ENCODE data around the gene BRI3.
A peak's percentile ranks its signal among the peaks of the same experiment; 100 is the strongest.

Gene BRI3

GRCh38 chr7:98276241-98276761 is 5.2 kb upstream of the BRI3 start:
- Mint-ChIP-seq H3K4me3 (no peak overlapping the region), H3K9me3 (no peaks in the 10 kb centered on the region), H3K27me3 (no peaks in the 10 kb centered on the region), H3K4me1 (ENCODE audit: low read depth) (peaks cover 6% of the 10 kb centered on the region), H3K27ac (no peak overlapping the region), H3K36me3 (ENCODE audit: low read depth) (peaks cover 2% of the 10 kb centered on the region)
- no peak for DNase-seq

- peaks cover 17% of the 10 kb centered on the region for H3K4me1 Mint-ChIP-seq (ENCODE audit: low read depth)
- no peak for DNase-seq
- no peak overlapping the region for H3K27ac Mint-ChIP-seq
- H3K9me3 Mint-ChIP-seq: no peaks in the 10 kb centered on the region
- peaks cover 9% of the 10 kb centered on the region for H3K36me3 Mint-ChIP-seq (ENCODE audit: low read depth)
- no peak overlapping the region for H3K4me3 Mint-ChIP-seq
- H3K27me3 Mint-ChIP-seq: no peaks in the 10 kb centered on the region
Observed at GRCh38 chr7:98278408-98278807, 3.1 kb upstream of the BRI3 start.

GRCh38 chr7:98278936-98279335 is 2.5 kb upstream of the BRI3 start:
- H3K27me3 Mint-ChIP-seq: no peaks in the 10 kb centered on the region
- H3K4me3 Mint-ChIP-seq: no peak overlapping the region
- no peak overlapping the region for H3K27ac Mint-ChIP-seq
- H3K9me3 Mint-ChIP-seq: no peaks in the 10 kb centered on the region
- DNase-seq: no peak
- H3K36me3 Mint-ChIP-seq (ENCODE audit: low read depth): peaks cover 14% of the 10 kb centered on the region
- peaks cover 22% of the 10 kb centered on the region for H3K4me1 Mint-ChIP-seq (ENCODE audit: low read depth)

GRCh38 chr7:98280296-98280695 is 1.2 kb upstream of the BRI3 start:
- Mint-ChIP-seq H3K27ac (peak overlapping the region; percentile 71), H3K4me3 (peak overlapping the region; percentile 79), H3K4me1 (ENCODE audit: low read depth) (peaks cover 35% of the 10 kb centered on the region), H3K36me3 (ENCODE audit: low read depth) (peaks cover 26% of the 10 kb centered on the region), H3K27me3 (no peaks in the 10 kb centered on the region), H3K9me3 (no peaks in the 10 kb centered on the region)
- no peak for DNase-seq

GRCh38 chr7:98281757-98282606 is 496 bp downstream of the BRI3 start:
- peak overlapping the region; percentile 84 for H3K27ac Mint-ChIP-seq
- H3K36me3 Mint-ChIP-seq (ENCODE audit: low read depth): peaks cover 32% of the 10 kb centered on the region
- no peaks in the 10 kb centered on the region for H3K9me3 Mint-ChIP-seq
- DNase-seq: no peak
- no peaks in the 10 kb centered on the region for H3K27me3 Mint-ChIP-seq
- peaks cover 40% of the 10 kb centered on the region for H3K4me1 Mint-ChIP-seq (ENCODE audit: low read depth)
- peak overlapping the region; percentile 83 for H3K4me3 Mint-ChIP-seq

GRCh38 chr7:98282703-98283102 is 1.2 kb downstream of the BRI3 start:
- Mint-ChIP-seq H3K4me1 (ENCODE audit: low read depth) (peaks cover 40% of the 10 kb centered on the region), H3K27me3 (no peaks in the 10 kb centered on the region), H3K36me3 (ENCODE audit: low read depth) (peaks cover 32% of the 10 kb centered on the region), H3K4me3 (peak overlapping the region; percentile 83), H3K9me3 (no peaks in the 10 kb centered on the region), H3K27ac (peak overlapping the region; percentile 84)
- no peak for DNase-seq

GRCh38 chr7:98283127-98283886 is 1.8 kb downstream of the BRI3 start:
- DNase-seq: no peak
- Mint-ChIP-seq H3K4me1 (ENCODE audit: low read depth) (peaks cover 40% of the 10 kb centered on the region), H3K9me3 (no peaks in the 10 kb centered on the region), H3K27me3 (no peaks in the 10 kb centered on the region), H3K4me3 (peak overlapping the region; percentile 83), H3K27ac (peak overlapping the region; percentile 84), H3K36me3 (ENCODE audit: low read depth) (peaks cover 32% of the 10 kb centered on the region)

- Mint-ChIP-seq H3K4me3 (peak overlapping the region; percentile 83), H3K27ac (peak overlapping the region; percentile 8), H3K9me3 (no peaks in the 10 kb centered on the region), H3K36me3 (ENCODE audit: low read depth) (peaks cover 34% of the 10 kb centered on the region), H3K27me3 (no peaks in the 10 kb centered on the region), H3K4me1 (ENCODE audit: low read depth) (peaks cover 40% of the 10 kb centered on the region)
- no peak for DNase-seq
Observed at GRCh38 chr7:98283887-98284222, 2.4 kb downstream of the BRI3 start.

- no peaks in the 10 kb centered on the region for H3K27me3 Mint-ChIP-seq
- H3K4me1 Mint-ChIP-seq (ENCODE audit: low read depth): peaks cover 40% of the 10 kb centered on the region
- peak overlapping the region; percentile 27 for H3K4me3 Mint-ChIP-seq
- peak overlapping the region; percentile 55 for H3K27ac Mint-ChIP-seq
- H3K36me3 Mint-ChIP-seq (ENCODE audit: low read depth): peaks cover 34% of the 10 kb centered on the region
- no peaks in the 10 kb centered on the region for H3K9me3 Mint-ChIP-seq
- DNase-seq: no peak
Observed at GRCh38 chr7:98284335-98285036, 3.0 kb downstream of the BRI3 start.

GRCh38 chr7:98285157-98286092 is 3.9 kb downstream of the BRI3 start:
- H3K4me3 Mint-ChIP-seq: no peak overlapping the region
- H3K36me3 Mint-ChIP-seq (ENCODE audit: low read depth): peaks cover 37% of the 10 kb centered on the region
- H3K9me3 Mint-ChIP-seq: no peaks in the 10 kb centered on the region
- no peak for DNase-seq
- H3K27me3 Mint-ChIP-seq: no peaks in the 10 kb centered on the region
- peak overlapping the region; percentile 55 for H3K27ac Mint-ChIP-seq
- H3K4me1 Mint-ChIP-seq (ENCODE audit: low read depth): peaks cover 40% of the 10 kb centered on the region

GRCh38 chr7:98286093-98286539 is 4.6 kb downstream of the BRI3 start:
- H3K36me3 Mint-ChIP-seq (ENCODE audit: low read depth): peaks cover 39% of the 10 kb centered on the region
- no peaks in the 10 kb centered on the region for H3K27me3 Mint-ChIP-seq
- H3K27ac Mint-ChIP-seq: no peak overlapping the region
- H3K9me3 Mint-ChIP-seq: no peaks in the 10 kb centered on the region
- no peak for DNase-seq
- peaks cover 34% of the 10 kb centered on the region for H3K4me1 Mint-ChIP-seq (ENCODE audit: low read depth)
- no peak overlapping the region for H3K4me3 Mint-ChIP-seq

GRCh38 chr7:98286701-98287485 is 5.4 kb downstream of the BRI3 start:
- H3K9me3 Mint-ChIP-seq: no peaks in the 10 kb centered on the region
- H3K4me1 Mint-ChIP-seq (ENCODE audit: low read depth): peaks cover 34% of the 10 kb centered on the region
- H3K27me3 Mint-ChIP-seq: no peaks in the 10 kb centered on the region
- H3K36me3 Mint-ChIP-seq (ENCODE audit: low read depth): peaks cover 46% of the 10 kb centered on the region
- DNase-seq: no peak
- H3K4me3 Mint-ChIP-seq: no peak overlapping the region
- no peak overlapping the region for H3K27ac Mint-ChIP-seq

GRCh38 chr7:98287486-98287959 is 6.0 kb downstream of the BRI3 start:
- Mint-ChIP-seq H3K9me3 (no peaks in the 10 kb centered on the region), H3K4me3 (no peak overlapping the region), H3K27me3 (no peaks in the 10 kb centered on the region), H3K27ac (no peak overlapping the region), H3K36me3 (ENCODE audit: low read depth) (peaks cover 51% of the 10 kb centered on the region), H3K4me1 (ENCODE audit: low read depth) (peaks cover 32% of the 10 kb centered on the region)
- DNase-seq: no peak
